Astrocyte (in vitro differentiated cells and primary cell): Measurements from ENCODE around the gene SUOX.

Experiments
- EZH2 ChIP-seq: IDR thresholded peaks from 2 replicates; pipeline ENCODE4 v1.6.1; 2012; ENCODE audit warnings: mild to moderate bottlenecking, low read length, inconsistent platforms; ENCODE audit not compliant: insufficient read depth
- TF ChIP-seq, protein P1 (sequence below): IDR thresholded peaks from 2 replicates; pipeline ENCODE4 v1.5.1; 2011; ENCODE audit warnings: low read depth, mild to moderate bottlenecking, inconsistent platforms, low read length, moderate library complexity; ENCODE audit not compliant: insufficient read depth

- TF ChIP-seq, protein P1, sequence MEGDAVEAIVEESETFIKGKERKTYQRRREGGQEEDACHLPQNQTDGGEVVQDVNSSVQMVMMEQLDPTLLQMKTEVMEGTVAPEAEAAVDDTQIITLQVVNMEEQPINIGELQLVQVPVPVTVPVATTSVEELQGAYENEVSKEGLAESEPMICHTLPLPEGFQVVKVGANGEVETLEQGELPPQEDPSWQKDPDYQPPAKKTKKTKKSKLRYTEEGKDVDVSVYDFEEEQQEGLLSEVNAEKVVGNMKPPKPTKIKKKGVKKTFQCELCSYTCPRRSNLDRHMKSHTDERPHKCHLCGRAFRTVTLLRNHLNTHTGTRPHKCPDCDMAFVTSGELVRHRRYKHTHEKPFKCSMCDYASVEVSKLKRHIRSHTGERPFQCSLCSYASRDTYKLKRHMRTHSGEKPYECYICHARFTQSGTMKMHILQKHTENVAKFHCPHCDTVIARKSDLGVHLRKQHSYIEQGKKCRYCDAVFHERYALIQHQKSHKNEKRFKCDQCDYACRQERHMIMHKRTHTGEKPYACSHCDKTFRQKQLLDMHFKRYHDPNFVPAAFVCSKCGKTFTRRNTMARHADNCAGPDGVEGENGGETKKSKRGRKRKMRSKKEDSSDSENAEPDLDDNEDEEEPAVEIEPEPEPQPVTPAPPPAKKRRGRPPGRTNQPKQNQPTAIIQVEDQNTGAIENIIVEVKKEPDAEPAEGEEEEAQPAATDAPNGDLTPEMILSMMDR, result peak; percentile 82
- no peak for TF ChIP-seq EZH2
Measured at GRCh38 chr12:56029666-56030293, 32.7 kb downstream of the SUOX start.
